DOHH2 (cell line): ENCODE results near the gene EN2.

Experiments used
- CTCF ChIP-seq: fragments of 200-600 bp; sonication (generic); IDR thresholded peaks from one replicate; pipeline ENCODE4 v1.5.1; 2014; ENCODE audit warnings: antibody characterized with exemption, mild to moderate bottlenecking, low read depth, low read length; ENCODE audit not compliant: poor library complexity, severe bottlenecking
- EZH2phosphoT487 ChIP-seq: fragments of 200-600 bp; sonication (generic); IDR thresholded peaks from 2 replicates; pipeline ENCODE4 v1.6.1; 2017; ENCODE audit warnings: borderline replicate concordance, mild to moderate bottlenecking, antibody characterized with exemption, low read length, moderate library complexity, mixed read lengths

- TF ChIP-seq CTCF, result no peak
- no peak for TF ChIP-seq EZH2phosphoT487
Observed at GRCh38 chr7:155469311-155470185, 11.6 kb downstream of the EN2 start.
